WI38 (cell line): ENCODE data around the gene TRIM40.
"Not testable (repeated sequence)": the region's sequence is repeated elsewhere in the genome, so short reads cannot be mapped to it uniquely, and the experiment has no call there.

Experiments used
- H3K4me3 ChIP-seq: 2 replicates; pipeline ENCODE4 v1.5.1; 2011; ENCODE audit warnings: low read depth, mild to moderate bottlenecking, control low read depth, low read length
- CTCF ChIP-seq: IDR thresholded peaks from 2 replicates; pipeline ENCODE4 v1.5.1; 2012; ENCODE audit warnings: low read depth, mild to moderate bottlenecking, control low read depth, low read length

Gene TRIM40

GRCh38 chr6:30130179-30130679 is 5.7 kb upstream of the TRIM40 start:
- no peak overlapping the region for H3K4me3 ChIP-seq
- no peak for TF ChIP-seq CTCF

GRCh38 chr6:30130887-30131862 is 4.8 kb upstream of the TRIM40 start:
- no peak overlapping the region for H3K4me3 ChIP-seq
- peak; percentile 97 for TF ChIP-seq CTCF

GRCh38 chr6:30131947-30132497 is 3.9 kb upstream of the TRIM40 start:
- no peak overlapping the region for H3K4me3 ChIP-seq
- TF ChIP-seq CTCF = no peak

- no peak overlapping the region for H3K4me3 ChIP-seq
- TF ChIP-seq CTCF = no peak
Measured at GRCh38 chr6:30135147-30135546, 793 bp upstream of the TRIM40 start.

GRCh38 chr6:30136570-30137286 is 788 bp downstream of the TRIM40 start:
- H3K4me3 ChIP-seq = no peak overlapping the region
- TF ChIP-seq CTCF = no peak

GRCh38 chr6:30140240-30140639 is 4.3 kb downstream of the TRIM40 start:
- H3K4me3 ChIP-seq = not testable (repeated sequence)

- TF ChIP-seq CTCF = no peak
- no peak overlapping the region for H3K4me3 ChIP-seq
Measured at GRCh38 chr6:30142665-30143064, 6.7 kb downstream of the TRIM40 start.
